T-helper 22 cell (primary cell): ENCODE results near the gene KIRREL3.

ENCODE experiments used
- DNase-seq: peaks from one replicate; pipeline ENCODE4 v3.0.0-alpha.2; 2020; ENCODE audit warnings: low read depth

The KIRREL3 gene

DNA sequence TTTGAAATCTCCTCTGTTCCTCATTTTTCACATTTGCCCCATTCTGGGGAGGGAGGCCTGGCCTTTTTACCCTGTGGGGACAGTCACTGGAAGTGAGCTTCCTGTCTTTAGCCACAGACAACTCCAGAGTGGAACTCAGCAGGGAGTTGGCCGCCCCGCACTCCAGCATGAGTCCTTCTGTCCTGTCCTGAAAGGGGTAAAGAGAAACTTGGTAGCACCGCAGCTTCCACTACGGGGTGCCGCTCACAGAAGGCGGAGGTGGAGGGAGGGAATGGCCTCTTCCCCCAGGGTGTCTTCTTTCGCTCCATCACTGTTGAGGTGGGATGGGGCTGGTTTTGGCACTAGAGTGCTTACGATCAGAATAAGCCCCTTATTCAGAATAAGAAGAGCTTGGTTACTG is 512.9 kb downstream of the KIRREL3 start:
- no peak for DNase-seq

DNA sequence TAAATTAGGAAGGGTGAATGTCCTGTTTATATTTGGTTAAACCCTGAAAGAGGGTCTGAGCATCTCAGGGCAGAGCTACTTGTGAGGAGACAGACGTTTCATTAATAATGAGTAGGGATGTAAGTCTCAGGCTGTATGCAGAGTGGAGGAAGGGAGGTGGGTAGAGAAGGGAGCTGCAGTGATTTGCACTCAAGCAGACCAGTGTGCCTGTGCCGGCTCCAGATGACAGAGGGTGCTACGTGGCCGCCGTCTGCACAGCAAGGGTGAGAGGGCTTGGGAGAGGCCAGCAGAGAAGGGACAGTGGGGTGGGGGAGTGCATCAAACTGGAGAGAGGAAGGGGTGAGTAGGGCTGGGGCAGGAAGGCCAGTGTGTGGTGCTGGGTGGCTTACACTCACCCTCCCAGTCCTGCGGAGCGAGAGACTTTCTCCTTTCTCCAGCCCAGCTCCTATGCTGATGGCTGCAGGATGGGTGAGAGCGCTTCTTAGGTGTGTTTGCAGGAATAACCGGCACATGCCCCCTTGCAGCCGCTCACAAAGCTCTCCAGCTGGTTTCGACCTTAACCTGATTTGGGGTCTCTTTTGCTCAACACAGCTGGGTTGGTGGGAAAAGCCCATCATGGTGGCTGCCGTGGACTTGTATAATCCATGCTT is 514.5 kb downstream of the KIRREL3 start:
- no peak for DNase-seq

DNA sequence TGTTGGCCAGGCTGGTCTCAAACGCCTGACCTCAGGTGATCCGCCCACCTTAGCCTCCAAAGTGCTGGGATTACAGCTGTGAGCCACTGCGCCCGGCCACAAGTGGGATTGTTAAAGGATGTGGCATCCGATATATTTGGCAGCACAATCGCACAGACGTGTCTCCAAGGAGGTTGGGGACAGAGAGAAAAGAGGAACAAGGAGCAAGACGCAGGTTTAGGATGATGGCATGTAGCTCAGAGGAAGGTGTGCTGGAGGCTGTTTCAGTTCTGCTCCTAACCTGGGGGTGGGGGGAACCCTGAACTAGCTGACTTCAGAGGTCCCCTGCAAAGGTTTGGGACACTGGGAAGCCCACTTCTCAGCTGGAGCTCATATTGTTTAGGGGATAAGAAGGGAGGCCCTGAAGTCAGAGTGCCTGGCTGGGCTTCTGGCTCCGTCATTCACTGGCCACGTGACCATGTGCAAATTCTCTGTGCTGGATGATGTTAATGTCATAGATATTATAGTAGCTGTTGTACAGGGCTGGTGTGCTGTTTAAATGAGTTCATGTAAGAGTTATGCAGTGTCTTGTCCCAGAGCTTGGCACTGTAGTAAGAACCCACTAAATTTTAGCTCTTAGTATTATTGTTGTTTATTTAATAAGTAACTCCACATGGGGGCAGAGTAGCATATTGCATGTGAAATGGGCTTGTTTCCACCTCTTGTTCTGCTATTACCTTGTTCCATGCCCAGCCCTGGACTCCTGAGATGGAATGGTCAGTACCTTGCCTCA is 515.4 kb downstream of the KIRREL3 start:
- DNase-seq: no peak

- no peak for DNase-seq
Observed at GRCh38 chr11:126484266-126484665, 516.3 kb downstream of the KIRREL3 start.

DNA sequence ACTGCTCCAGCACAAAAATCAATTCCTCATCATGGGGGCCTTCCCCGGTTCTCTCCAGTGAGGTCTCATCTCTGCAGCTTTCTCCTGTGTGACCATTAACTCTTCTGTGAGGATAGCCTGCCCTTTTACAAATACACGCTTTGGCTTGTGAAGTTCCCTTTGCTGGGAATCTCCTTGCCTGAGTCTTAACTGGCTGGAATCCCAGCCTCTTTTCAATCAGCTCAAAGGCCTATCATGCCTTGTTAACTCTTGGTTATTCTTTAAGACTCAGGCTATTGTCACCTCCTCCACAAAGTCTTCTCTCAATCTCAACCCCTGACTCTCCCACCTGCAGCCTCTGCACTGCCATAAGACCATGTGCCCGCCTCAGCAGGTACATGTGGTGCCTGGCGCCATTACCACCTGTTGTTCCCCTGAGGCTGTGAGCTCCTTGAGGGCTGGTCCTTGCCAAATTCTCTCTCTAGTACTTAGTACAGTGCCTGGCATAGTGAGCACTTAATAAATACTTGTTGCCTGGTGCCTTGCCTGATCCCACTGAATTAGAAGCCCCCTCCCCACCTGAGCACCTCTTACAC is 516.9 kb downstream of the KIRREL3 start:
- DNase-seq: no peak

DNA sequence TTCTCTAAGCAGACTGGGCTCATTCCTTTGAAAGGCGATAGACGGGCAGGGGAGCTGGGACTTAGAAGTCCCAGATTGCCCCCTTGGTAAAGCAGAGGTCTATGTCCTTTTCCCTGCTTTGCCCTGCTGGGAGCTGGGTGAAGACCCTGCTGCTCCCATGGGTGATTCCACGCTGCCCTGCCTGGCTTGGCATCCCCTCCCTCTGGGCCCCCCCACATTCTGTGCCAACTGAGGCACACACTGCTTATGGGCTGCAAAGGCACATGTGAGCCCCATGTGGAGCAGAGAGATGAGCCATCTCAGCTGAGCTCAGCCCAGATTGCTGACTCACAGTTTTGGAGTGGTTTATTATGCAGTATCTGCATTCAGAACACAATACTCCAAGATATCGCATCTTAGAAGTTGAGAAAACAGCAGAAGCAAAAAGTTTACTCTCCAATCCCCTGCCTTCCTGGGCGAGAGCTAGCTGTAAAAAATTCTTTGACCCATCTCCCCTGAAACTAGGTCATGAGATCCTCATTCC is 517.9 kb downstream of the KIRREL3 start:
- no peak for DNase-seq

GRCh38 chr11:126481303-126481680 is 519.3 kb downstream of the KIRREL3 start:
- no peak for DNase-seq

DNA sequence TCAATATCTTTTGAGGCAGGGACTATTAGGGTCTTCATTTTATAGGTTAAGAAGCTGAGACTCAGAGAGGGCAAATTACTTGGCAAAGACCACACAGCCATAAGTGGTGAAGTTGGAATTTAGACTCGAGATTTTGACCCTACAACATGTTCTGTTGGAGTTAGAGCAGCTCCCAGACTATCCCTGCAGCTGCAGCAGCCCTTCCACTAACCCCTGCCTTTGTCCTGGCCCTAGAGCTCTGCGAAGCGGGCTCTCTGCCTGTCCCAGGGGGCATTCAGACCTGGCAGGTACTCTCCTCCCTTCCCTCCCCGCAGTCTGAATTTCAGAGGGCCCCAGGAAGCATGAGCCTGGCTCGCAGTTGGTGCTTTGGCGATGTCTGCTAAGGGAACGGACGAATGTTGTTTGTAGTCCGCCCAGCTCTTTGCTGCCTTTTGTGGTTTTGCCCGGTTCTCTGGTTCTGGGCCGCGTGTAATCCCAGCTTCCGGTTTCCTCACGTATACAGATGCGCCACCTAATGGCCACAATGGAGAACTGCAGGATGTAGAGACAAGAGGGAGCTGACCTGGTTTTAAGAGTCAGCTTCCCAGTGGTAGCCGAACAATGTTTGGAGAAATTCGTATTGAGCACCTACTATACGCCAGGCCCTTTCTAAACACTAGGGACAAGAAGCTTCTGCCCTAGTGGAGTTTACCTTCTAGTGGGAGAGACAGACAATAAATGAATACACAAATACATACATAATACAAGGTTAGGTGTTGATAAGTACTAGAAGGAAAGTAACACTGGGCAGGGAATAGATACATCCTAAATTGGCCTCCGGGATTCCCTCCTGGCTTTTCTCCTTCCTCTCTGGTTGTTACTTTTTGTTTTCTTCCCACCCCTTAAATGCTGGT is 519.9 kb downstream of the KIRREL3 start:
- peak; percentile 38 for DNase-seq

DNA sequence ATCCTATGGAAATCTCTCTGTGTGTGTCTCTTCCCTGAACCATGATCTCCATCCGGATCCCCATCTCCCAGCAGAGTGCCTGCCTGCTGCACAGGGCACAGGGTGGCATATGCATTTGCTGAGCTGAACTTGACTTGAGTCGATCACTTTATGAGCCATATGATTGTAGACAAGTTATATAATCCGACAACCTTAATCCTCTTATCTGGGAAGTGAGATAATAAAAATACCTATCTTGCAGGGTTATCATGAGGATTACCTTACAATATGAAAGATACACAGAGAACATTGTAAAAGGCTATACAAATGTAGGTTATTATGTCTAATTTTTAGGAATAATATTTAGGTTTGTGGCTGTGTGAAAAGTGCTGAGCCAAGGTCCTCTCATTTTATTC is 520.6 kb downstream of the KIRREL3 start:
- DNase-seq: no peak

DNA sequence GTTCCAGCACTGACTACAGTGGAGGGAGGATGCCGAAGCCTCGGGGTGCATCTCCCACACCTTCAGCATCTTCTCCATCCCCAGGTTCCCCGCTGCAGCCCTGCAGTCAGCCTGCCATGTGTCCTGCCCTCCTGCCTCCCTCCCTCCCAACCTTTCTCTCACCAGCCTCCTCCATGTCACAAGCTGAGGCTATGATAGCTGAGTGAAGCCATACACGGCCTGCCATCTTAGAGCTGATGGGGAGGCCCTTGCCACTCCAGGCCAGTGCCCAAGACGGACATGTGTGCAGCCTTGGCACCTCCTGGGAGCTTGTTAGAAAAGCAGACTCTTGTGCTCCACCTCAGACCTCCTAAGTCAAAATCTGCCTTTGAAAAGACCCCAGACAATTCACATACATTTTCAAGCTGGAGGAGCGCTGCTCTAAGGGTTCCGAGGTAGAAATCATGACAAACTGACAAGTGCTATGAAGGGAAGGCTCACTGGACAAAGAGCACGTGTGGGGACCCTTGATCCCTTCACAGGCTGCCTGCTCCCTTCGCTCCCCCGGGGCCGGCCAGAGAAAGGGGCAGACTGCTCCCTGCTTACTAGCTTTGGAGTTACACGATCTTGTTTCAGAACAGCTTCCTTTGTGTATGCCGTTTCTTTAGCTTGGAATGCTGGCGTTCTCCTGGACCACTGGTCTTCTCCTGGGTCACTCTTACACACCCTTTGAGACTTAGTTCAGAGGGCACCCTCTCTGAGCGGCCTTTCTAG is 521.2 kb downstream of the KIRREL3 start:
- no peak for DNase-seq

DNA sequence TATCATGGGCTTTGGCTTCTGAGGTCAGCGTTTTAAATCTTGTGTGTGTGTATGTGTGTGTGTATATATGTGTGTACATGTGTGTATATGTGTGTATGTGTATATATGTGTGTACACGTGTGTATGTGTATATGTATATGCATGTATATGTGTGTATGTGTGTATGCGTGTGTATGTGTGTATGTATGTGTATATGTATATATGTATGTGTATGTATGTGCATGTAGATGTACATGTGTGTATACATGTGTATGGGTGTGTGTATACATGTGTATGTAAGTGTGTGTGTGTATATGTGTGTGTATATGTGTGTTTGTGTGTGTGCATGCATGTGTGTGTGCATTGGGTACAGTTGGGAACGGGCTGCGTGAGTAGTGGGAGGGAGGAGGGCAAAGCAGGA is 522.1 kb downstream of the KIRREL3 start:
- no peak for DNase-seq

DNA sequence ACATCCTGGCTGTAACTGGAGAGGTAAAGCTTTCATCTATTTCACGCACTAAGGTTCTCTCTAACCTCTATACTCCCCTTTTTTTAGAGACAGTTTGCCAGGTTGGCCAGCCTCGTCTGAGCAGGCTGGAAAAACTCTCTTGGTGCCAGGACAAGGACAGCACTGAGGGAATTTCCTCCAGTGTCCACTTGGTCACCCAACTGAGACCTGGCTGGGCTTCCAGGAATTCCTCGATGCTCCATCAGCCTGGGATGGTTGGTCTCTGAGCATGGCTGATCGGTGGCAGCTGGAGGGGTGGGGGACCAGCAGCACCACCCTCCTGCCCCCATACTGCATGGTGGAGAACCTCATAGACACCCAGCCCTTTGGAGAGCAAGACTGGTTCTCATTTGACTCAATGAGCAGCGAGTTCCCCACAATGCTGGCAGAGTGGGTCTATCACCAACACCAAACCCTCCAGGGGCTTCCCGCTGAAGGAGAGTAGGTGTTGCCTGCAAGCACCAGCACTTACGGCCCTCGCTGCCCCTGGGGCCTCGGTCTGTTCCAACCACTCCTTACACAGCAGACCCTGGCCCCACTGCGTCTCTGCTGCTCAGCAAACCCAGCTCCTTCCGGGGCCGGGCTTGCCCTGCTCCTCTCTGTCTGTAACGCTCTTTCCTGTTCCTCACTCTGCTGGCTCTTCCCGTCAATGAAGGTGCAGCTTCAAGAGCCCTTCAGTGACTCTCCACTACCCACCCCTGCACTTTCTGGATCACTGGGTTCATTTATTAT is 522.9 kb downstream of the KIRREL3 start:
- no peak for DNase-seq

- DNase-seq: no peak
Observed at GRCh38 chr11:126476977-126477376, 523.6 kb downstream of the KIRREL3 start.

- DNase-seq: no peak
Observed at GRCh38 chr11:126476266-126476924, 524.2 kb downstream of the KIRREL3 start.

- no peak for DNase-seq
Observed at GRCh38 chr11:126475014-126475991, 525.3 kb downstream of the KIRREL3 start.

GRCh38 chr11:126474220-126474619 is 526.4 kb downstream of the KIRREL3 start:
- DNase-seq: no peak

DNA sequence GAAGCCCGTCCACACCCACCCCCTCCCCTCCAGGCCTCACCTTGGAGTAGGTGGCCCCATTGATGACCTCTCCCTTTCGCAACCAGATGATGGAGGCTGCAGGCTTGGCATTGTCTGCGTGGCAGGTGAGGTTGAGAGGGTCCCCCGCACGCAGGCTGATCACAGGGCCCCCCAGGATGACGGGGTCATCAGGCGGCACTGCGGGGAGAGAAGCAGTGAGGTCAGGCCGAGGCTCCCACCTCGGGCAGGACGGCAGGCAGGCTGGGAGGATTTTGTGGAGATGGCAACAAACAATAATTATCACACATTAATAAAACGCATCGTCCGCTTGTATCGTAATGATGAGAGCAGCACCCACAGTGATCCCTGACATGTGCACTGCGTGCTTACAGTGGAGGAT is 527.3 kb downstream of the KIRREL3 start:
- no peak for DNase-seq

GRCh38 chr11:126469311-126469710 is 531.3 kb downstream of the KIRREL3 start:
- DNase-seq: no peak

DNA sequence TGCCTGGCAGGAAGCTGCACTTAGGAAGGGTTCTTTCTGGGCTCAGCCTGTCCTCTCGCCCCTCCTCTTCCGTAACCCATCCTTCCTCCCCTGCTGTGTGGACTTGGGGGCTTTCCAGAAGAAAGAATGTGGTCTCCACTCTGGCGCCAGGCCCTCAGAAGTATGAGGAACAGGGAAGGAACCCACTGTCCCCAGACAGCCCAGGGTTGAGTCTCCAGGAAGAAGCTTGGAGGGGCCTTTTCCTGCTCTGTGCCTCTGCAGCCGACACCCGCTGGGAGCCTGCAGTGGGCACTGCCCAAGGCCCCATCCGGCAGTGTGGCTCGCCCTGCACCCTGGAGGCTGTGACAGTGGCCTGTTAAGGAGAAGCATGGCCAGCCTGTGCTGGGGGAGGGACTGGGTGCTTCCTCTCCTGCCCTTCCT is 532.5 kb downstream of the KIRREL3 start:
- no peak for DNase-seq
